ENCODE measurements around the gene IGDCC3.

DNA sequence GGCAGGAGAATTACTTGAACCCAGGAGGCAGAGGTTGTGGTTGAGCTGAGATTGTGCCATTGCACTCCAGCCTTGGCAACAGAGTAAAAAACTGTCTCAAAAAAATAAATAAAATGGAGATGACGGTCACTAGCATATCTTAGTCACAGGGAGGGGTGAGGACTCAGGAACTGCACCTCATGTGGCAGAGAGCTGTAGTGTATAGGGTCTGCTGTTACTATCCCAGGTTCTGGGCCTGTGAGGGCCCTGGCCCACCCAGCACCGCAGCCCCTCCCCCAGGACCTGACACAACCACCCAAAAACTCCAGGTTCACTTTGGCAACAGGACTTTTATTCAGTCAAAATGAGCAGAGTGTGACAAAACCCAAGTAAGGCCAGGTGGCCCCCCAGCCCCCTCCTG, 51.0 kb downstream of the IGDCC3 start:
- no peak for TF ChIP-seq POLR2A (IDR thresholded peaks at IDR 0.05)
- TF ChIP-seq, protein P1, sequence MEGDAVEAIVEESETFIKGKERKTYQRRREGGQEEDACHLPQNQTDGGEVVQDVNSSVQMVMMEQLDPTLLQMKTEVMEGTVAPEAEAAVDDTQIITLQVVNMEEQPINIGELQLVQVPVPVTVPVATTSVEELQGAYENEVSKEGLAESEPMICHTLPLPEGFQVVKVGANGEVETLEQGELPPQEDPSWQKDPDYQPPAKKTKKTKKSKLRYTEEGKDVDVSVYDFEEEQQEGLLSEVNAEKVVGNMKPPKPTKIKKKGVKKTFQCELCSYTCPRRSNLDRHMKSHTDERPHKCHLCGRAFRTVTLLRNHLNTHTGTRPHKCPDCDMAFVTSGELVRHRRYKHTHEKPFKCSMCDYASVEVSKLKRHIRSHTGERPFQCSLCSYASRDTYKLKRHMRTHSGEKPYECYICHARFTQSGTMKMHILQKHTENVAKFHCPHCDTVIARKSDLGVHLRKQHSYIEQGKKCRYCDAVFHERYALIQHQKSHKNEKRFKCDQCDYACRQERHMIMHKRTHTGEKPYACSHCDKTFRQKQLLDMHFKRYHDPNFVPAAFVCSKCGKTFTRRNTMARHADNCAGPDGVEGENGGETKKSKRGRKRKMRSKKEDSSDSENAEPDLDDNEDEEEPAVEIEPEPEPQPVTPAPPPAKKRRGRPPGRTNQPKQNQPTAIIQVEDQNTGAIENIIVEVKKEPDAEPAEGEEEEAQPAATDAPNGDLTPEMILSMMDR (IDR thresholded peaks at IDR 0.05 in 8 of 11, conservative IDR thresholded peaks at IDR 0.05 in 3 of 11): no peak
